Transverse colon (tissue), 3 donors: ENCODE data around the gene CCDC102B.

Experiments
- CTCF ChIP-seq, 5 experiments: fragments of 200-600 bp in 3 of 5; fragments of 450-650 bp in 2 of 5; sonication (generic) in 3 of 5; IDR thresholded peaks; 1 replicate in 2 of 5; 2 replicates in 3 of 5; pipeline ENCODE4 v1.5.1; 2016 to 2017; ENCODE audit warnings: antibody characterized with exemption in 5 of 5, inconsistent platforms in 3 of 5, mild to moderate bottlenecking in 2 of 5, moderate library complexity in 1 of 5
- POLR2A ChIP-seq: fragments of 450-650 bp; IDR thresholded peaks from one replicate; pipeline ENCODE4 v1.6.1; 2016; ENCODE audit warnings: antibody characterized with exemption, mild to moderate bottlenecking, moderate library complexity

DNA sequence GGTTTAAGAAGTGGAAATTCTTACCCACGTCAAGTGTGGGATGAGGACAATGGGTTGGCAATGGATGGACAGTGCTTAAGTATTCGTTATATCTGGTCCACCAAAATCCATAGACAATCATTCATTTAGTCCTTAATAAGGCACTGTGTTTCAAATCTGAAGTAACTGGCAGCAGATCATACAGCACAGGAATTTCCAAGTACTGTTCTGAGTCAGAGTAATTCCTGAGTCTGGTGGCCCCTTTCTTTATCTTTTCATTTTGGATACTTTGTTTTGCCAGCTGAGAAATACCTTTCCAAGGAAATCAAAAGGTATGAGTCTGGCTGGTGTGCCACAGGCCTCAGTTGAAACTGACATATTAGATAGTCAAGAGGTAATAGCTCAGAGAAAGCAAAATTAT, 31.4 kb upstream of the CCDC102B start:
- TF ChIP-seq POLR2A (no peak), CTCF (IDR thresholded peaks at IDR 0.05) (no peak)
